SK-MEL-5 (cell line): ENCODE results near the gene RNF157. TPM values are rescaled to one million over a fixed set of nuclear protein-coding genes. Genes with fewer than 3 reads are reported as not detected.
"Not testable (repeated sequence)": the region's sequence is repeated elsewhere in the genome, so short reads cannot be mapped to it uniquely, and the experiment has no call there.

Experiments used
- DNase-seq: peaks from one replicate; pipeline ENCODE4 v3.0.0-alpha.2; 2016; ENCODE audit warnings: low read depth, low spot score
- in situ Hi-C: cut with HindIII; loops from 2 replicates; pipeline ENCODE4 v1.10.0; 2016; ENCODE audit warnings: low sequenced_read_pairs, high pct_unique_total_duplicates, low pct_unique_long_range_greater_than_20kb
- total RNA-seq: library from RNA; depleted of rRNA; stranded (reverse); fragments of >200 nt; shearing (Covaris generic); gene quantifications from 2 replicates; pipeline ENCODE4 v1.2.3, GENCODE V29; 2014

Gene RNF157
- total RNA-seq, 1 experiment from 2014 or later, result 28.1 TPM

- no peak for DNase-seq
- in situ Hi-C loops, result no loop called here
Measured at GRCh38 chr17:76271669-76272540, 31.6 kb upstream of the RNF157 start.

DNA sequence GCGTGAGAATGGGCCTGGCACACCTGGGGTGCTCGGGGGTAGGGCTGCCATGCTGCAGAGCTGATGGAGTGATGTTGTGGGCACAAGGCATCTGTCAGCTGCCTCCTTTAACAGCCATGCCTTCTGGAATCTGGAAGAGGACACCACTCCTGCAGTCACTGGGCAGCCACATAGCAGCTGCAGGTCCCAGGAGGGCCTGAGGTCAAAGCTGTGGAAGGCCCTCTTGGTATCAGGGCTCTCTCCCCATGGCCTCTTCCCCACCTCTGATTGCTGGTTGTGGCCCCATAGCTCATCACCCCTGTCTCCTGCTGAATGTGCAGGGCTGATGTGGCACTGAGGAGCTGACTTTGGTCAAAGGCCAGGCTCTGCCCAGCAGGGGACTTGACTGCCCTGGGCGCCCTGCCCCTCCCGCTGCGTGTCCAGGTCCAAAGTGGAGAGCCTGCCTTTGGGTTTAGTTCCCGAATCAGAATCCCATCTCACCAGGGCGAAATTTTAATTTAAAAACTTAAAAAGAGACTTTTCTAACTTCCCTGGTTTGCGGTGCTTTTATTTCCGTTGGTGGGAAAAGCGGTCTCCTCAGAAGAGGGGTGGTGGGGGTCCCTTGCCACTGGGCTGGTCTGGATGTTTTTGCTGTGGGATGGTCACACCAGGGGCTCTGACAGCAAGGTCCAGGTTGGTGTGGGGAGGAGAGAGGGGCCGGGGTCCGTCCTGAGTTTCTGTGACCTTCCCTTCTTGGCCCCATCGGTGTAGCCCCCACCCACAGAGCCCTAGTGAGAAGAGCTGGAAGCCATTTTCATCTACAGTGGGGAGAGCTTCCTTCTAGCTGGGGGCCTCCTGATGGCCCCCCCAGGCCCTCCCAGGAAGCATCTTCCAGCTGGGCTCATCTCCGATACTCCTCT, 30.7 kb upstream of the RNF157 start:
- in situ Hi-C loops, result no loop called here
- no peak for DNase-seq

- in situ Hi-C loops, result no loop called here
- no peak for DNase-seq
Measured at GRCh38 chr17:76270127-76270592, 29.9 kb upstream of the RNF157 start.

- in situ Hi-C loops, result no loop called here
- DNase-seq, result peak; percentile 41
Measured at GRCh38 chr17:76268991-76269981, 29.0 kb upstream of the RNF157 start.

- in situ Hi-C loops, result no loop called here
- peak; percentile 98 for DNase-seq
Measured at GRCh38 chr17:76268015-76268749, 27.9 kb upstream of the RNF157 start.

DNA sequence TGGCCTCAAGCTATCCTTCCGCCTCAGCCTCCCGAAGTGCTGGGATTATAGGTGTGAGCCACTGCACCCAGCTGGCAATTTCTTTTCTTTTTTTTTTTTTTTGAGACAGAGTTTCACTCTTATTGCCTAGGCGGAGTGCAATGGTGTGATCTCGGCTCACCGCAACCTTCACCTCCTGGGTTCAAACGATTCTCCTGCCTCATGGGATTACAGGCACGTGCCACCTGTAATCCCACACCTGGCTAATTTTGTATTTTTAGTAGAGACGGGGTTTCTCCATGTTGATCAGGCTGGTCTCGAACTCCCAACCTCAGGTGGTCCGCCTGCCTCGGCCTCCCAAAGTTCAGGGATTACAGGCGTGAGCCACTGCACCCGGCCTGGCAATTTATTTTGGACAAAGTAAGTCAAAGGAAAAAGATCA, 27.3 kb upstream of the RNF157 start:
- DNase-seq, in situ Hi-C loops: not testable (repeated sequence)

DNA sequence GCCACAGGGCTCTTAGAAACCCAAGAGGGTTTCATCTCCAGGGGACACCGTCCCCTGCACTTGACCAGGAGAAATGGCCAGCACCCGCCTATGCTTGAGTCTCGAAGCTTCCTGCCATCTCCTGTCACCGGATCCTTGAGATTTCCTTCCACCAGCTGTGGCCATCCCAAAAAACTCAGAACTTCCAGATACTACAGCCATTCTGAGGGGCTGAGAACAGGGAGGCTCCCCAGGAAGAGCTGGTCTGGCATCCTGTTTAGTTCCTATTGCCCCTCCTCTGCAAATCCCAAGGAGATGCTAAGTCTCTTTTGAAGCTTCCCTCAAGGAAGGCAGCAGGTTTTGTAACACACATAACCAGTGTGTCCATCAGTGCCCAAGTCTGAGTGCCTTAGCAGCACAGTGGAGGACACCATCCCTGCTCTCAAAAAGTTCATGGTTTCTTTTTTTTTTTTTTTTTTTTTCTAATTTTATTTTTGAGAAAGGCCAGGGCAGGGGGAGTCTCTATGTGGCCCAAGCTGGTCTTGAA, 26.8 kb upstream of the RNF157 start:
- in situ Hi-C loops, result no loop called here
- DNase-seq, result peak; percentile 40

DNA sequence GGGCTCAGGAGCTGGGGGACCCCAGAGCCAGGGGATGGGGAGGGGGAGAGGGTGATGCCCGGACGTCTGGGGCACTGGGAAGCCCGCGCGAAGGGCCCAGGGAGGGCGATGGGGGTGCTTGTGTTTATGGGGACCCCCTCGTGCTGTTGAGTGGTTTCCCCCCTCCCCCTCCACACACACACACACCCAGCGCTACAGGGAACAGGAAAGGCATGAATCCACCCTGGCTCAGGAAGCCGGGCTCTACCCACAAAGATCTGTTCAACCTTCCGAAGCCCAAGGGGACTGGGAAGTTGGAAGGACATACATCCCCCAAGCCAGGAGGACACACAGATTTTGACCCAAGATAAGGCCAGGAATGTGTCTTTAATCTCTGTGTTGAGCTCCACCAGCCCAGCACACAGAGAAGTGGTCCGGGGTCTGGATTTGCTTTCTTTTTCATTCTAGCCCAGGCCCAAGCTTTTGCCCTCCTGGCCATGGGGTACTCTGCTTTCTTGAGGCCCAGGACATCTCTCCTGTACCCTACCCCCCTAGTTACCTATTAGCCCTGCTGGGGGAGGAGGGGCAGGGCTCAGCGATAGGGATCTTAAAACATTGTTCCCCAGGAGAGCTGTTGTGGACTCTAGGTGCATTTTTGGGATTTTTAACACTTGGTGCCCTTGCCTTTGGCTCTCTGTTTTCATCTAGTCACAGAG, 26.1 kb upstream of the RNF157 start:
- peak; percentile 55 for DNase-seq
- in situ Hi-C loops, result no loop called here

DNA sequence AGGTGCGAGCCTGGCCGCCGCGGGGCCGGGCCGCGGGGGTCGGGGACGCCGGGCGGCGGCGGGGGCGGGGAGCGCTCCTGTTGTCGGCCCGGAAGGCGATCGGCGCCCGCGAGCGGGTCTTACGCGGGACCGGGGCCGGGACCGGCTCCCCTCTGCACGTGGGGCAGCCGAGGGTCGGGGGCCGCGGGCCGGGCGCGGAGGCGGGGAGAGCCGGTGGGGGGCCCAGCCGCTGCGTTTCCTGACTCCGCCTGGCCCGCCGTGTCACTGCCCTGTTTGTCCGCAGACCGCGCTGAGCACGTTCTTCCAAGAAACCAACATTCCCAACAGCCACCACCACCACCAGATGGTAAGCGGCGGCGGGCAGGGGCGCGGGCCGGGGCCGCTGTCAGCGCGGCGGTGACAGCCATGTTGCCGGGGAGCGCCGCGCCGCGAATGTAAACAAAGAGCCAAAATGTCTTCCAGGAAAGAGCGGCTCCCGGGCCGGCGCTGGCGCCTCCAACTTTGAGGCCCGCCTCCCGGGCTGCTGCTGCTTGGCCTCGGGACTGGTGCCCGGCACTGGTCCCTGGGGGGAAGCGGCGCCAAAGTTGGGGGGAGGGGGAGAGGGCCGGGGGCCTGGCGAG, 25.4 kb upstream of the RNF157 start:
- in situ Hi-C loops, result no loop called here
- DNase-seq, result peak; percentile 58

GRCh38 chr17:76264755-76265623, 24.7 kb upstream of the RNF157 start, which contains the start of gene UBALD2:
Gene UBALD2 (plus strand): TSS chr17:76265348. CDS start chr17:76265506, 158 bp downstream.
- peak; percentile 100 for DNase-seq
- in situ Hi-C loops, result no loop called here

DNA sequence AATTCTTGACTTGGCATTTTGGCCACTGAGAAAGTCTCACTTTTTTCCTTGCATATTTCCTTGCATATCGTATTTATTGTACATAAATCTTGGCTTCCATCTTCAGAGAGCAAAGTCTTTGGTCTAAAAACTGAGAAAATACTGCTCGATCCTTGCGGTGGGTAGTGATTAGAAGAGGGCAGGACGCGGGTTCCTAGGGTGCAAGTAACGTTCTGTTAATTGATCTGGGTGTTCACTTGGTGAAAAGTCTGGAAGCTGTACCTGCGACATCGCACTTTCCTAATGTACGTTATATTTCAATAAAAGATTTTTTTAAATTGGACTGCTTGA, 24.1 kb upstream of the RNF157 start:
- no peak for DNase-seq
- in situ Hi-C loops, result no loop called here

- in situ Hi-C loops, result no loop called here
- DNase-seq, result no peak
Measured at GRCh38 chr17:76263896-76264295, 23.6 kb upstream of the RNF157 start.

DNA sequence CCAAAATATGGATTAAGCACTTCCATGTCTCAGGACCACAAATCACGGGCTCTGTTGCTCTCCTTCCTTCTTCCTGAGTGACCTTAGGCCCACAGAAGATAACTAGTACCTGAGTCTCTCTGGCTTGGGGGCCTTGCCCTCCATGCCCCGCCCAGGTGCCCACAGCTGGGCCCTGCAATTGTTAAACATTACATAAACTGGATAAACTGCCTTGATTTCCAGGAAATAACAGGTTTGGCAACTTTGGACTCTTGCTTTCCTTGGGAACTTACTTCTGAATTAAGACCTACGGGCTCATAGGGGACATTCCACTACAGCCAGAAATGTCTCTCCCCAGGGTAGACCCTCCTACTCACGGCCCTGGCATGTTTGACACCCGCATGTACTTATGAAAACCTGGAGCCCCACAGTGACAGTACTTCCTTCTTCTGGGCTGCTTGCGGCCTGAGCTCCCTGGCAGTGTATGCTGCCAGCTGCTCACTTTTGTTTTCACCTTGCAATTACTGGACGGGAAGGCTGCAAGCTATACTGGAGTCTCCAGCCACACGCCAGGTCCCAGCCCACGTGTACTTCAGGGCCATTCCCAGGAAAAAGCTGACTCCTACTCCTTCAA, 22.5 kb upstream of the RNF157 start:
- peak; percentile 46 for DNase-seq
- in situ Hi-C loops, result no loop called here

GRCh38 chr17:76261421-76262215, 21.3 kb upstream of the RNF157 start:
- peak; percentile 97 for DNase-seq
- in situ Hi-C loops, result no loop called here
